Ovary (tissue), 1 donor: Measurements from ENCODE around the gene TMEM61.

Source experiments
- EP300 ChIP-seq: sonication (generic); formaldehyde crosslinking; IDR thresholded peaks from one replicate; pipeline ENCODE4 v1.6.1; 2017; ENCODE audit warnings: antibody characterized with exemption
- POLR2A ChIP-seq: fragments of 450-650 bp; IDR thresholded peaks from one replicate; pipeline ENCODE4 v1.6.1; 2017; ENCODE audit warnings: antibody characterized with exemption, mild to moderate bottlenecking, moderate library complexity

DNA sequence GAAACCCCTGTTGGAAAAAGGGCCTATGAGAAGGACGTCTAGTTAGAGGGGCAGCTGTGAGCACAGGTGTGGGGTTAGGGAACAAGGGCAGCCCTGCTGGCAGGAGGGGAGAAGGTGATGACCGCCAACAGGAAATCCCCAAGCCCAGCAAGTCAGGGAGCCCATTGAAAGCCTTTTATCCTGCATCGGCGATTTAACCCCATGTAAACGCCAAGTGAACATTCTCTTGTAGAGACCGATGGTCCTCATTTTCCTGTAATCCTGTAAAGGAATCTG lies 17.2 kb downstream of the TMEM61 start:
- no peak for TF ChIP-seq EP300
- no peak for TF ChIP-seq POLR2A
